ENCODE results near the gene E2F4.

Gene E2F4

DNA sequence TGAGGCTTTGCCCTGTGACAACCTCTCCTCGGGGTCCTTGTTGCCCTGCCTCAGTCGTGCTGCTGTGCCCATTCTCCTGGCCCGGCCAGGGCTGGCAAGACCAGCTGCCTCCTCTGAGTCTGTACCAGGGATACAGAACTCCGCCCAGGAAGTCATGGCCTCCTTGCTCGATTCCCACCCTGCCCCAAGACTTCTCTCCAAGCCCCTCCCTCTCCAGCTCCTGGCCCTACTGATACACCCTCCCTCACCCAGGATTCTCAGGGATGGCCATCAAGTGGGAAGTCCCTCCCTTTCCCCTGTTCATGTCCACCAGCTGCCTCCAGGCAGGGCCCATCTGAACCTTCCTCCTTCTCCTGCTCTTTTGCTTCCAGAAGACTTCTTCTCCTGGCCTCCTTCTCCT, 23.8 kb downstream of the E2F4 start:
- no peak overlapping the region for H3K4me3 ChIP-seq (ENCODE audit: low read depth, low read length)
- in situ Hi-C loops (cut with HindIII; ENCODE audit: low sequenced_read_pairs): no loop called here
- no peak for DNase-seq (ENCODE audit: low read depth, low spot score)
- TF ChIP-seq, protein P1, sequence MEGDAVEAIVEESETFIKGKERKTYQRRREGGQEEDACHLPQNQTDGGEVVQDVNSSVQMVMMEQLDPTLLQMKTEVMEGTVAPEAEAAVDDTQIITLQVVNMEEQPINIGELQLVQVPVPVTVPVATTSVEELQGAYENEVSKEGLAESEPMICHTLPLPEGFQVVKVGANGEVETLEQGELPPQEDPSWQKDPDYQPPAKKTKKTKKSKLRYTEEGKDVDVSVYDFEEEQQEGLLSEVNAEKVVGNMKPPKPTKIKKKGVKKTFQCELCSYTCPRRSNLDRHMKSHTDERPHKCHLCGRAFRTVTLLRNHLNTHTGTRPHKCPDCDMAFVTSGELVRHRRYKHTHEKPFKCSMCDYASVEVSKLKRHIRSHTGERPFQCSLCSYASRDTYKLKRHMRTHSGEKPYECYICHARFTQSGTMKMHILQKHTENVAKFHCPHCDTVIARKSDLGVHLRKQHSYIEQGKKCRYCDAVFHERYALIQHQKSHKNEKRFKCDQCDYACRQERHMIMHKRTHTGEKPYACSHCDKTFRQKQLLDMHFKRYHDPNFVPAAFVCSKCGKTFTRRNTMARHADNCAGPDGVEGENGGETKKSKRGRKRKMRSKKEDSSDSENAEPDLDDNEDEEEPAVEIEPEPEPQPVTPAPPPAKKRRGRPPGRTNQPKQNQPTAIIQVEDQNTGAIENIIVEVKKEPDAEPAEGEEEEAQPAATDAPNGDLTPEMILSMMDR (IDR thresholded peaks at IDR 0.05; ENCODE audit: low read depth, low read length): no peak

DNA sequence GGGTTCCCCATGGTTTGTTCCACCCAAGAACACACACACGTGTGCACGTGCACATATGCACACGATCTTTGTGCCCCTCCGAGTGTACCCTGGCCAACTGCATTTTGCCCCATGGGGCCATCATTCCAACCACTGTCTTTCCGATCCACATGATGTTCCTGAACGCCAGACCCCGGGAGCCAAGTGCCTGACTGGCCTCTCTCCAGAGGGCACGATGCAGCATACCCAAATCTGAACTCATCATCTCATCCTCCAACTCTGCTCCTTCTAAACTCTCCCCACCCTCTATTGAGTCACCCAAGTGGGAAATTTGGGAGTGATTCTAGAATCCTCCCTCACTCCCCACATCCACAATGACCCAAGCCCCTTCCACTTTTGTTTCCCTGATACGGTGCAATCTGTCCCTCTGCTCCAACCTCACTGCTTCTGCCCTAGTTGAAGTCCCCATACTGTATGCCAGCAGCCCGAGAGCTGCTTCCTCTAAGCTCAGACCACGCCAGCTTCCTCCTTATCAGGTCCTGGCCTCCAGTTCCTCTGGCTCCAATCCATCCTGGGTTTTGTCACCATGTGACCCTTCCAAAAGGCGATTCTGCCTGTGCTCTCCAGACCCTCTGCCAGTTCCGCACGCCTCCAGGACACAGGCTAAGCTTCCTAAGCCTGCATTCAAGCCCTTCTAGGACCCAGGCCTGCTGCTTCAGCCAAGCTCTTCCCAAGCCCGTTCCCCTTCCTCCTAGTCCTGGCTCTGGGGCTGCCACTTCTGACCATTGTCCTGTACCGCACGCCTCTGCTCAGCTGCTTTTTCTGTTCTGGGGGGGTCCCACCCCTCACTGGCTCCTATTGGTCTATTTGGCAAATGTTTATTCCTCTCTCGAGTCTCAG, 24.9 kb downstream of the E2F4 start:
- in situ Hi-C loops (cut with HindIII; ENCODE audit: low sequenced_read_pairs): no loop called here
- H3K4me3 ChIP-seq (ENCODE audit: low read depth, low read length): no peak overlapping the region
- TF ChIP-seq, protein P1 (IDR thresholded peaks at IDR 0.05; ENCODE audit: low read depth, low read length): no peak
- no peak for DNase-seq (ENCODE audit: low read depth, low spot score)

DNA sequence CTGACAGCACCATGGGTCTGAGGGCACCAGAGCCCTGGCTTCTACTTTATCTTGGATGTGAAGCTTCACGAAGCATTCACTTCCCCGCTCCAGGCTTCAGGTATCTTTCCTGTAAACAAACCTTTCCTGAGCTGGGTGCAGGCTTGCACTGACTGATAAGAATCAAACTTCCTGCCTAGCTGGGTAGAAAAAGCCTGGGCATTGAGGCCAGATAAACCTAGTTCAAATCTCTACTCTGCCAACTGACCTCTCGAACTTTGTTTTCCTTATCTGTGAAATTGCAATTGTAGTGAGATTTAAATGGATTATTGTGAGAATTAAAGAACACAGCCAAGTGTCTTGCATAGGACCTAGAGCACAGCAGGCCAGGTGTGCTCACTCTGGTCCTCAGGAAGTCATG, 32.0 kb downstream of the E2F4 start:
- no peak for DNase-seq (ENCODE audit: low read depth, low spot score)
- H3K4me3 ChIP-seq (ENCODE audit: low read depth, low read length): no peak overlapping the region
- in situ Hi-C loops (cut with HindIII; ENCODE audit: low sequenced_read_pairs): no loop called here
- TF ChIP-seq, protein P1 (IDR thresholded peaks at IDR 0.05; ENCODE audit: low read depth, low read length): no peak

DNA sequence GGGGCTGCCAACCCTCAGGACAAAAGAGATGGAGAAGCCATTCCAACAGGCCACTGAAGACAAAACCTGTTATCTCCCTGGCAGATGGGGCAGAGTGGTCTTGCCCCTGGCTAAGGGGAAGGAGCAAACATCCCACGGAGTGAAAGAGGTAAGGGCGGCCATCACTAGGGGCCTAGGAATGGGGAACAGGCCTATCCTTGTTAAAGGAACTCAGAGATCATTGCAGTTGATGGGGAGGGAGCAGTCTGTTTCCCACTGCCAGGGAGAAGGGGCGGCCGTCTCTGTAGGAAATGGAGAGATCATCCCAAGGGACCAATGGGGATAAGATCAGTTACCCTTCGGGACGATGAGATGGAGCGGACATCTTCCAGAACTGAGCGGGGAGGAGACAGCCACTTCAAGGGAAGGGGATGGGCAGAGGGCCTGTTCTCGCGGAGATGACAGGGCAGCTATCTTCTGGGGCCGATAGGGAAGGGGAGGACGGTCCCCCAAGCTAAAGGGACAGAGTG, 34.4 kb downstream of the E2F4 start:
- in situ Hi-C loops (cut with HindIII; ENCODE audit: low sequenced_read_pairs): no loop called here
- TF ChIP-seq, protein P1 (IDR thresholded peaks at IDR 0.05; ENCODE audit: low read depth, low read length): no peak
- no peak for DNase-seq (ENCODE audit: low read depth, low spot score)
- peak overlapping the region; percentile 93 for H3K4me3 ChIP-seq (ENCODE audit: low read depth, low read length)

GRCh38 chr16:67226804-67227566, 35.0 kb downstream of the E2F4 start, which contains the start of gene TMEM208:
TMEM208 (plus strand) TSS chr16:67227130; CDS start chr16:67227219, 89 bp downstream.
- peak; percentile 98 for DNase-seq (ENCODE audit: low read depth, low spot score)
- H3K4me3 ChIP-seq (ENCODE audit: low read depth, low read length): peak within 1 kb of the TSS; percentile 93
- in situ Hi-C loops (cut with HindIII; ENCODE audit: low sequenced_read_pairs): no loop called here
- TF ChIP-seq, protein P1 (IDR thresholded peaks at IDR 0.05; ENCODE audit: low read depth, low read length): peak; percentile 14

GRCh38 chr16:67227567-67227921, 35.6 kb downstream of the E2F4 start:
- TF ChIP-seq, protein P1 (IDR thresholded peaks at IDR 0.05; ENCODE audit: low read depth, low read length): no peak
- H3K4me3 ChIP-seq (ENCODE audit: low read depth, low read length): peak overlapping the region; percentile 93
- no peak for DNase-seq (ENCODE audit: low read depth, low spot score)
- in situ Hi-C loops (cut with HindIII; ENCODE audit: low sequenced_read_pairs): no loop called here

All from astrocyte of the spinal cord (primary cell).